ENCODE results near the gene SLC32A1. TPM values are rescaled to one million over a fixed set of nuclear protein-coding genes. Genes with fewer than 3 reads are reported as not detected.

SLC32A1 gene
- total RNA-seq, 1 donor from 2014 or later, result not detected

DNA sequence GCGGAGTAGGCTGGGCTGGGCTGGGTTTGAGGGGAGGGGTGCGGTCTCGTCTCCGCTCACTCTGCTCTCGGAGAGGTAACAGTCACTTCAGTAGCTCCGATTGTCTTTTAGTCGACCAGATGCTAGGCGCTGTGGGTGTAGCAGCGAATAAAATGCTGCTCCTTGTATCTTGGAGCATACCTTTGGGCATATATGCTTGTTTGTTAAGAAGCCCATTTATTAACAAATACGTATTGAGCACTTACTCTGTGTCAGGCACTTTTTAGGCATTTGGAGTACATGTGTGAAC lies 24.5 kb downstream of the SLC32A1 start:
- TF ChIP-seq, protein P1, sequence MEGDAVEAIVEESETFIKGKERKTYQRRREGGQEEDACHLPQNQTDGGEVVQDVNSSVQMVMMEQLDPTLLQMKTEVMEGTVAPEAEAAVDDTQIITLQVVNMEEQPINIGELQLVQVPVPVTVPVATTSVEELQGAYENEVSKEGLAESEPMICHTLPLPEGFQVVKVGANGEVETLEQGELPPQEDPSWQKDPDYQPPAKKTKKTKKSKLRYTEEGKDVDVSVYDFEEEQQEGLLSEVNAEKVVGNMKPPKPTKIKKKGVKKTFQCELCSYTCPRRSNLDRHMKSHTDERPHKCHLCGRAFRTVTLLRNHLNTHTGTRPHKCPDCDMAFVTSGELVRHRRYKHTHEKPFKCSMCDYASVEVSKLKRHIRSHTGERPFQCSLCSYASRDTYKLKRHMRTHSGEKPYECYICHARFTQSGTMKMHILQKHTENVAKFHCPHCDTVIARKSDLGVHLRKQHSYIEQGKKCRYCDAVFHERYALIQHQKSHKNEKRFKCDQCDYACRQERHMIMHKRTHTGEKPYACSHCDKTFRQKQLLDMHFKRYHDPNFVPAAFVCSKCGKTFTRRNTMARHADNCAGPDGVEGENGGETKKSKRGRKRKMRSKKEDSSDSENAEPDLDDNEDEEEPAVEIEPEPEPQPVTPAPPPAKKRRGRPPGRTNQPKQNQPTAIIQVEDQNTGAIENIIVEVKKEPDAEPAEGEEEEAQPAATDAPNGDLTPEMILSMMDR (conservative IDR thresholded peaks at IDR 0.05), result no peak
- Mint-ChIP-seq H3K4me1 (ENCODE audit: unreplicated experiment) (peaks cover 13% of the 10 kb centered on the region), H3K27me3 (peaks cover 11% of the 10 kb centered on the region), H3K27ac (peak overlapping the region; percentile 19), H3K36me3 (peaks cover 5% of the 10 kb centered on the region), H3K4me3 (peak overlapping the region; percentile 94), H3K9me3 (no peaks in the 10 kb centered on the region)
- DNase-seq (ENCODE audit: extremely low spot score, unreplicated experiment), result no peak

GRCh38 chr20:38751360-38751976 lies 27.2 kb downstream of the SLC32A1 start:
- no peak overlapping the region for H3K27ac Mint-ChIP-seq
- H3K4me3 Mint-ChIP-seq, result no peak overlapping the region
- TF ChIP-seq, protein P1 (conservative IDR thresholded peaks at IDR 0.05), result peak; percentile 82
- no peaks in the 10 kb centered on the region for H3K9me3 Mint-ChIP-seq
- DNase-seq (ENCODE audit: extremely low spot score, unreplicated experiment), result no peak
- H3K27me3 Mint-ChIP-seq, result peaks cover 2% of the 10 kb centered on the region
- peaks cover 15% of the 10 kb centered on the region for H3K36me3 Mint-ChIP-seq
- H3K4me1 Mint-ChIP-seq (ENCODE audit: unreplicated experiment), result peaks cover 13% of the 10 kb centered on the region

DNA sequence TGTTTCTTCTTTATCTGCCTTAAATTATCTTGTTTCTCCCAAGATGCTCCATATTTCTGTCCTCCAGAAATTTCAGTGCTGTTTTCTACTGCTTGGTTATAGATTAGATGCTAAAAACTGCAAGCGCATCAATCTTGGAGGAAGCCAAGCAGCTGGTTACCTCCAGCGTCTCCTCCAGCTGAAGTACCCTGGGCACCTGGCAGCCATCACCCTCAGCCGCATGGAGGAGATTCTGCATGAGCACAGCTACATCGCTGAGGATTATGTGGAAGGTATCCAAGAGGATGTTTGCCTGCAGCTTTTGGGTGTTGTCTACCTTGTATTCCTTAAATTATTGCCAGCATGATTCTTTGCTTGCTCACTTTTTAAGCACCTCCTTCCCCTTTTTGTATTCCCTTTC lies 27.7 kb downstream of the SLC32A1 start:
- H3K27me3 Mint-ChIP-seq, result peaks cover 2% of the 10 kb centered on the region
- TF ChIP-seq, protein P1 (conservative IDR thresholded peaks at IDR 0.05), result no peak

DNA sequence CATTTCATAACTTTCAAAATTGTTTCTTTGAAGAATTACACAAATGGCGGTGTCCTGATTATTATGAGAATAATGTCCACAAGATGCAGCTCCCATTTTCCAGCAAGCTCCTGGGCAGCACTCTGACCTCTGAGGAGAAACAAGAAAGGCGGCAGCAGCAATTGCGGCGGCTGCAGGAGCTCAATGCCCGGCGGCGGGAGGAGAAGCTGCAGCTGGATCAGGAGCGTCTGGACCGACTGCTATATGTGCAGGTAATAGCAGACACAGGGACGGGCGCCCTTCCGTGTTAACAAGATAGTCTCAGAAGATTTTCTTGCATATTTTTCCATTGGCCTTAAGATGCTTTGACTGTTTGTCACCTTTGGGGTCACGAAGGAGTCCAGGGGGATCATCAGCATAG lies 30.6 kb downstream of the SLC32A1 start:
- H3K4me3 Mint-ChIP-seq, result no peak overlapping the region
- peaks cover 21% of the 10 kb centered on the region for H3K36me3 Mint-ChIP-seq
- TF ChIP-seq, protein P1 (conservative IDR thresholded peaks at IDR 0.05), result no peak
- no peak for DNase-seq (ENCODE audit: extremely low spot score, unreplicated experiment)
- H3K4me1 Mint-ChIP-seq (ENCODE audit: unreplicated experiment), result no peaks in the 10 kb centered on the region
- no peak overlapping the region for H3K27ac Mint-ChIP-seq
- H3K27me3 Mint-ChIP-seq, result no peaks in the 10 kb centered on the region
- no peaks in the 10 kb centered on the region for H3K9me3 Mint-ChIP-seq

More for the DNA sequence above, 27.7 kb downstream of the SLC32A1 start:
- H3K36me3 Mint-ChIP-seq, result peaks cover 16% of the 10 kb centered on the region
- H3K4me3 Mint-ChIP-seq, result no peak overlapping the region
- H3K9me3 Mint-ChIP-seq, result no peaks in the 10 kb centered on the region
- DNase-seq (ENCODE audit: extremely low spot score, unreplicated experiment), result no peak
- peaks cover 13% of the 10 kb centered on the region for H3K4me1 Mint-ChIP-seq (ENCODE audit: unreplicated experiment)
- H3K27ac Mint-ChIP-seq, result no peak overlapping the region

GRCh38 chr20:38755324-38755910 lies 31.1 kb downstream of the SLC32A1 start:
- no peak overlapping the region for H3K4me3 Mint-ChIP-seq
- H3K4me1 Mint-ChIP-seq (ENCODE audit: unreplicated experiment), result no peaks in the 10 kb centered on the region
- TF ChIP-seq, protein P1 (conservative IDR thresholded peaks at IDR 0.05), result no peak
- H3K36me3 Mint-ChIP-seq, result peaks cover 25% of the 10 kb centered on the region
- H3K9me3 Mint-ChIP-seq, result no peaks in the 10 kb centered on the region
- H3K27me3 Mint-ChIP-seq, result no peaks in the 10 kb centered on the region
- H3K27ac Mint-ChIP-seq, result no peak overlapping the region
- DNase-seq (ENCODE audit: extremely low spot score, unreplicated experiment), result no peak

All from type B pancreatic cell (in vitro differentiated cells).